ENCODE data around the gene COP1.
A peak's percentile ranks its signal among the peaks of the same experiment; 100 is the strongest.

COP1 gene

GRCh38 chr1:176198413-176198812 lies 8.7 kb downstream of the COP1 start:
- no peak for DNase-seq

GRCh38 chr1:176196728-176197127 lies 10.4 kb downstream of the COP1 start:
- DNase-seq, result no peak

DNA sequence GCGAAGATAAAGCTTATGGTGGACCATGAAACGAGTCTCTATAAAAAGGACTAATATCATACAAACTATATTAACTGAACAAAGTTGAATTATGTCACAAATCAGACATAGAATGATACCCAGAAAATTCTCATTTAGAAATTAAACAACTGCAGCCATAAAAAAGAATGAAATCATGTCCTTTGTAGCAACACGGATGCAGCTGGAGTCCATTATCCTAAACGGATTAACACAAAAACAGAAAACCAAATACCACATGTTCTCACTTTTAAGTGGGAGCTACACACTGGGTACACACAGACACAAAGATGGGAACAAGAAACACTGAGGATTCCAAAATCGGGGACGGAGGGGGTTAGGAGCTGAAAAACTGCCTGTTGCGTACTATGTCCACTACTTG lies 11.5 kb downstream of the COP1 start:
- DNase-seq, result no peak

- DNase-seq, result peak; percentile 29
These were observed 13.4 kb downstream of the COP1 start for GRCh38 chr1:176193663-176194062.

DNA sequence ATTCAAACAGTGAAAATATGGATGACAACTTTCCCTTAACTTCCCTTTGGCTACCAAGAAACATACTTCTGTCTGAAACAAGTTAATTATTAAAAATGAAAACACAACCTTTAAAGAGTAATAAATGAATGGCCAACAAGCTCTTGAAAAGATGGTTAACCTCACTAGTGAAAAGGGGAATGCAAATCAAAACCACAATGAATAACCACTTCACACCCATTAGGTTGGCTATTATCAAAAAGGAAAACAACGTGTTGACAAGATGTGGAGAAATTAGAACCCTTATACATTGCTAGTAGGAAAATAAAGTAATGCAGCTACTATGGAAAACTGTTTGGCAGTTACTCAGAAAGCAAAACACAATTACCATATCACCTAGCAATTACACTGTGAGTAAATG lies 14.1 kb downstream of the COP1 start:
- peak; percentile 71 for DNase-seq

DNA sequence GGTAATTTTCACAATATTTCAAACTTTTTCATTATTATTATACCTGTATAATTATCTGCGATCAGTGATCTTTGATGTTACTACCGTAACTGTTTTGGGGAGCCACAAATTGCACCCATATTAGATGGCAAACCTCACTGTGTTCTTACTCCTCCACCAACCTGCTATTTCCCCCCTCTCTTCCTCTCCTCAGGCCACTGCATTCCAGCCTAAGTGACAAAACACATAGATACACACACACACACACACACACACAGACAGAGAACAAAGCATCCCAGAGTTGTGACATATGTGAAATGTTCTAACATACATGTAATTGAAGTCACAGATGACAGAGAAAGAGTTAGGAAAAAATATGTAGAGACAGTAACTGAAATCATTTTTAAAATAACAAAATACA lies 18.5 kb downstream of the COP1 start:
- DNase-seq, result no peak

- no peak for DNase-seq
These were observed 20.1 kb downstream of the COP1 start for GRCh38 chr1:176187001-176187400.

GRCh38 chr1:176183618-176184017 lies 23.5 kb downstream of the COP1 start:
- peak; percentile 26 for DNase-seq

DNA sequence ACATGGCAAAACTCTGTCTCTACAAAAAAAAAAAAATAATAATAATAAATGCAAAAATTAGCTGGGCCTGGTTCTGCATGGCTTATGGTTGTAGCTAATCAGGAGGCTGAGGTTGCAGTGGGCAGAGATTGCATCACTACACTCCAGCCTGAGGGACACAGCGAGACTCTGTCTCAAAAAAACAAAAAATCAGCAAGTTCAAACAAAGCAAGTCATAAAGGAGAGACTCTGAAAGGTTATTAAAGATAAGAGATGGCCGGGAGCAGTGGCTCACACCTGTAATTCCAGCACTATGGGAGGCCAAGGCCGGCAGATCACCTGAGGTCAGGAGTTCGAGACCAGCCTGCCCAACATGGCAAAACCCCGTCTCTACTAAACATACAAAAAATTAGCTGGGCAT lies 28.8 kb downstream of the COP1 start:
- no peak for DNase-seq

- peak; percentile 73 for DNase-seq
These were observed 29.3 kb downstream of the COP1 start for GRCh38 chr1:176177764-176178163.

DNA sequence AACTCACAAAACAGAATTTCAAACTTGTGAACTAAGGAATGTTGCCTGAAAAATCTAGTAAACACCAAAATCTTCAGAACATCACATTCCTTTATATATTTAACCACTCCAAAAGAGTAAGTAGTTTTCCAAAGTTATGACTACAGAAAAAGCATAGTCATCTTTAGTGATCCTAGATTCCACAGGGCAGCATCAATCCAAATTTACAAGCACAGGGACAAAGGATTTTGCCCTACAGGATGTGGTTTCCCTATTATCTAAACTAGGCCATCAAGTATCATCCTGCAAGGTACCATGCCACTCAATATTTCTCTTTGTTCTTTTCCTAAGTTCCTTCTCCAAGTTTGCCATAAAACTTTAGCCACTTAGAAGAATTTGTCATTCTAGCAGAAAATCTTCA lies 33.0 kb downstream of the COP1 start:
- DNase-seq, result no peak

- DNase-seq, result no peak
These were observed 34.9 kb downstream of the COP1 start for GRCh38 chr1:176172215-176172614.

GRCh38 chr1:176167210-176167609 lies 39.9 kb downstream of the COP1 start:
- DNase-seq, result no peak

DNA sequence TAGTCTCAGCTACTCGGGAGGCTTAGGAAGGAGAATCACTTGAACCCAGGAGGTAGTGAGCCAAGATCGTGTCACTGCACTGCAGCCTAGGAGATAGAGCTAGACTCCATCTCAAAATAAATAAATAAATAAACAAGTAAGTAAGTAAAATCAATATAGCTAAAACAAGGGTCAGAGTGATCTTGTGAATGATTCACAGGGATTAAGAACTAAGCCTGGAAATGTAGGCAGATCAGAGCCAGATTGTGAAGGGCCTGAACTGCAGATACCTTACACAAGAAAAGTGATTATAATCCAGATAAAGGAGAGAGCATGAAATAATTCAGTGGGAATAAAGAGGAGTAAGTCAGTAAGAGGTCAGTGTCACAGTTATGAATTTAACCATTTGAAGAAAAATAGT lies 41.5 kb downstream of the COP1 start:
- no peak for DNase-seq

- DNase-seq, result peak; percentile 82
These were observed 42.9 kb downstream of the COP1 start for GRCh38 chr1:176164014-176164678.

- DNase-seq, result peak; percentile 45
These were observed 47.1 kb downstream of the COP1 start for GRCh38 chr1:176159993-176160392.

- DNase-seq, result no peak
These were observed 49.1 kb downstream of the COP1 start for GRCh38 chr1:176157995-176158394.

GRCh38 chr1:176149939-176150807 lies 56.9 kb downstream of the COP1 start:
- DNase-seq, result no peak

DNA sequence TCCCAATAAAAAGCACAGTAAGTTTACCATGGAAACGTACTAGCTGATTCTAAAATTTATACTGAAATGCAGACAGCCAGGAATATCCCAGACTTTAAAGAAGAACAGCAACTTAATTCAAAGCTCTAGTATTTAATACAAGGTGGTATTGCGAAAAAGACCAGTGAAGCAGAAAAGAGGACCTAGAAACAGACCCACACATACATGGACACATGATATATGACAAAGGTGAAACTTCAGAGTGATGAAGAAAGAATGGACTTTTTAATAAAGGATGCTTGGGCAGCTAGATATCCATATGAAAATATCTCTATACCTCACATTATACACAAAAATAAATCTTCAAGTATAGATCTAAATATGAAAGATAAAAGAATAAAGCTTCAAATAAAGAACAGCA lies 62.6 kb downstream of the COP1 start:
- DNase-seq, result no peak

DNA sequence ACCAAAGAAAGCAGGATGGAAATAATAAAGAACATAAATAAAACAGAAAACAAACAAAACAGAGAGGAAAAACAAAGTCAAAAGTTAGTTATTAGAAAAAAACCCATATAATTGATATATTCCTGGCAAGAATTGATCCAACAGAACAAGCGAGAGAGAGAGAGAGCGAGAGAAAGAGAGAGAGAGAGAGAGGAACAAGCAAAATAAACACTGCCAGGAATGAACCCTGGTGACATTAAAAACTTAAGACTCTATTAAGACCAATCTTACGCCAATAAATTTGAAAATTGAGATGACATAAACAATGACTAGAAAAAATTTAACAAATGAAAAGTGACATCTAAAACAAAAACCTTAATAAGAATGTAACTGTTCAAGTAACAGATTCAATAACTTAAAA lies 64.1 kb downstream of the COP1 start:
- DNase-seq, result no peak

GRCh38 chr1:176141449-176141848 lies 65.6 kb downstream of the COP1 start:
- DNase-seq, result no peak

- DNase-seq, result no peak
These were observed 70.2 kb downstream of the COP1 start for GRCh38 chr1:176136891-176137290.

- no peak for DNase-seq
These were observed 72.4 kb downstream of the COP1 start for GRCh38 chr1:176134666-176135065.

DNA sequence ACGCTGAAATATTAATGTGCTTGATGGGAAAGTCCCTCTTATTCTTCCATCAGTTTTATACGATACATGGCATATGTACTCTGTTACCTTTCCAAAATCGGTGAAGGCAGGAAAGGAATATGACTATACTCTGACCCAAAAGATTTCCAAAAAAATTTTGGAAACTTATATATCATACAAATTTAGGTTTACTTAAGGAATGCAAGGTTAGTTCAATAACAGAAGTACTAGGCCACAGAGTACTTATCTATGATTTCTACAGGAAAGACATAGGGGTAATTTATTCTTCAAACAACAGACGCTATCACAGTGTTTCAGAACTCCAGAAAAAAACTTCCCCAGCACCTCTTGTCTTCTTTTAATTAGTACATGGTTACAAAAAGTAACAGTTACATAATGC lies 84.8 kb downstream of the COP1 start:
- DNase-seq, result no peak

DNA sequence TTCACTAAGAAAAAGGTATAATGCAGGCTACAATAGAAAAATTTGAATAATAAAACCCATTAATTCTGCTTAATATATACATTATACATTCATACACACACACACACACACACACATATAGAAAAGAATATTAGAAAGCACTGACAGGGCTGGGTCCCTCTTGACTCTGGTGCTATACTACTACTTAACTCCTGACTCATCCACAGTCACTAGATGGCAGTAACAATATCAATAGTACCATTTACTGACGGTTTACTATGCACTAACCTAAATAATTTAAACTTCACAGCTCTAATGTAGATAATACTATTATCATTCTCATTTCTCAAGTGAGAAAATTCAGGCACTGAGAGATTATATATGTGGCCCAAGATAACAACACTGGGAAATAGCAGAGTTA lies 87.5 kb downstream of the COP1 start:
- DNase-seq, result peak; percentile 15

Measured in activated CD4-positive, alpha-beta T cell treated with anti-CD3 and anti-CD28 coated beads, Interleukin-10, Interleukin-2, amounts not matched to agents 100 ng/mL and 50 ng/mL, durations not matched to agents 16 hours and 8 hours (primary cell).